HepG2 (cell line): ENCODE data around the gene ZBTB46. TPM values are rescaled to one million over a fixed set of nuclear protein-coding genes. Genes with fewer than 3 reads are reported as not detected.

Source experiments
- DPF2 ChIP-seq: sonication (generic); formaldehyde crosslinking; IDR thresholded peaks from 2 replicates; pipeline ENCODE4 v1.4.0; 2020; ENCODE audit warnings: mild to moderate bottlenecking, low read depth, missing genetic modification reagents, borderline replicate concordance
- HMGA1 ChIP-seq: sonication (generic); formaldehyde crosslinking; conservative IDR thresholded peaks from 2 replicates; pipeline ENCODE4 v1.4.0; 2020; ENCODE audit warnings: missing genetic modification reagents
- HNRNPL ChIP-seq: fragments of 200-400 bp; formaldehyde crosslinking; IDR thresholded peaks from 2 replicates; pipeline ENCODE4 v1.6.1; 2017; ENCODE audit warnings: mild to moderate bottlenecking, low read depth, low read length
- NR1H2 ChIP-seq: sonication (generic); formaldehyde crosslinking; IDR thresholded peaks from 2 replicates; pipeline ENCODE4 v1.8.1; 2022; ENCODE audit warnings: low read depth, missing genetic modification reagents, borderline replicate concordance
- NR2F2 ChIP-seq: IDR thresholded peaks from 2 replicates; pipeline ENCODE4 v1.6.1; 2012; ENCODE audit warnings: low read depth, inconsistent platforms, borderline replicate concordance
- RAD51 ChIP-seq: fragments of 450-650 bp; IDR thresholded peaks from 2 replicates; pipeline ENCODE4 v1.6.1; 2016; ENCODE audit warnings: borderline replicate concordance
- RBFOX2 ChIP-seq: fragments of 200-400 bp; formaldehyde crosslinking; IDR thresholded peaks from 2 replicates; pipeline ENCODE4 v1.6.1; 2017; ENCODE audit warnings: low read depth, mild to moderate bottlenecking, low read length
- STAT6 ChIP-seq: sonication (generic); formaldehyde crosslinking; IDR thresholded peaks from 2 replicates; pipeline ENCODE4 v1.4.0; 2020; ENCODE audit warnings: missing genetic modification reagents, mild to moderate bottlenecking, borderline replicate concordance
- SUZ12 ChIP-seq: fragments of 150-350 bp; IDR thresholded peaks from 2 replicates; pipeline ENCODE4 v1.6.1; 2014; ENCODE audit warnings: low read depth, low read length
- TAF1 ChIP-seq: sonication (generic); formaldehyde crosslinking; IDR thresholded peaks from 2 replicates; pipeline ENCODE4 v1.4.0; 2020; ENCODE audit warnings: missing genetic modification reagents
- ZFP36L1 ChIP-seq: sonication (generic); formaldehyde crosslinking; IDR thresholded peaks from 2 replicates; pipeline ENCODE4 v1.8.0; 2022; ENCODE audit warnings: mild to moderate bottlenecking, missing genetic modification reagents, moderate library complexity
- ZHX1 ChIP-seq: sonication (generic); formaldehyde crosslinking; IDR thresholded peaks from 2 replicates; pipeline ENCODE4 v1.8.1; 2022; ENCODE audit warnings: low read depth, mild to moderate bottlenecking, missing genetic modification reagents
- ZKSCAN8 ChIP-seq: IDR thresholded peaks from 2 replicates; pipeline ENCODE4 v1.6.1; 2016; ENCODE audit warnings: borderline replicate concordance, missing genetic modification reagents, missing compliant biosample characterization
- ZNF354B ChIP-seq: sonication (generic); formaldehyde crosslinking; IDR thresholded peaks from 2 replicates; pipeline ENCODE4 v1.8.0; 2022; ENCODE audit warnings: mild to moderate bottlenecking, missing genetic modification reagents
- ZNF552 ChIP-seq: sonication (generic); formaldehyde crosslinking; IDR thresholded peaks from 2 replicates; pipeline ENCODE4 v1.9.0; 2022; ENCODE audit warnings: missing genetic modification reagents, mild to moderate bottlenecking, borderline replicate concordance
- ZNF615 ChIP-seq: sonication (generic); formaldehyde crosslinking; IDR thresholded peaks from 2 replicates; pipeline ENCODE4 v1.5.0; 2020; ENCODE audit warnings: mild to moderate bottlenecking, missing genetic modification reagents, borderline replicate concordance
- ZNF678 ChIP-seq: sonication (generic); formaldehyde crosslinking; IDR thresholded peaks from 2 replicates; pipeline ENCODE4 v1.4.0; 2020; ENCODE audit warnings: mild to moderate bottlenecking, missing genetic modification reagents
- polyA plus RNA-seq, 8 experiments: library from polyadenylated mRNA; depleted of rRNA in 3 of 8; stranded (reverse) in 7 of 8; unstranded in 1 of 8; fragments of >200 nt; fragmentation: Illumina TruSeq in 4 of 8; extraction: Trizol in 4 of 8; gene quantifications; 2 replicates each; pipeline versions ENCODE4 v1.2.1 to v1.2.3, GENCODE V29; 2011 to 2016; ENCODE audit warnings: low read depth in 4 of 8, missing spikeins in 1 of 8, mixed read lengths in 1 of 8; ENCODE audit not compliant: insufficient read depth in 1 of 8
- total RNA-seq, 5 experiments: library from RNA; depleted of rRNA; stranded (reverse); fragments of >200 nt; fragmentation: Illumina TruSeq; extraction: Trizol; gene quantifications; 2 replicates each; pipeline ENCODE4 v1.2.3, GENCODE V29; 2016; ENCODE audit warnings: low read depth in 1 of 5
- TF ChIP-seq, protein P1 (sequence below), 2 experiments: IDR thresholded peaks; 2 replicates each; pipeline ENCODE4 v1.6.1; 2011 to 2012; ENCODE audit warnings: low read length in 2 of 2, borderline replicate concordance in 1 of 2, low read depth in 1 of 2, mild to moderate bottlenecking in 1 of 2, moderate library complexity in 1 of 2

Gene ZBTB46
- total and polyA plus RNA-seq, 2 of the 13 experiments (the other 11 are each of a cell fraction or from before 2014, with no cell fraction given) = 1.6 to 13.5 TPM

DNA sequence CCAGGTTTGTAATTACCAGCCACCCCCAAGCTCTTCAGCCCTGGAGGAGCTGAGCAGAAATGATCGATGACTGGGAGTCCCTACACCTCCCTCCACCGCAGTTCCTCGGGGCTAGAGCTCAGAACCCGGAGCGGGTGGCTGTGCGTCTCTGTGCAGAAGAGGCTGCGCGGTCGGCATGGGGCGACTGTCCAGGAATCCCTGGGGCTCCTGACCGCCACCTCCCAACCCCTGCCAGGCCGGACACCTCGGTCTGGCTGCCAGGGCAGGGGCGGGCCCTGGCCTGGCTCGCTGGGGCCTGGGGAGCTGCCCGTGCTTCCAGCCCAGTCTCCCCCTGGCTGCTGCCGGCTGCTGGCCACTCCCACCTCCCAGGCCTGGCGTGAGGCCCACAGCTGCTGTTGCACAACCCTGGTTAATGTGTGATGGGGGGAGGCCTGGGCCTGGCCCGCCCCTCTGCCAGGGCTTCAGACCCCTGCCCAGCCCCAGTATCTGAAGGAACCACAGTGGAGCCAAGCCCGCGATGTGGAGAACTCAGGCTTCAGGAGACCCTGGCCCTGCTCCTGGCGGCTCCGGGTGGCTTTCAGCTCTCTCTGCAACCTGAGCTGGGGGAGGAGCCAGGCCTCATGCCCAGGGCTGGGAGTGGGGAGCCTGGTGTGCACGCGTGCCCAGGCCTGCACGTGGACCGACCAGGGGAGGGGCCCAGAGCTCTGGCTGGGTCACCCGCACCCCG, 90.3 kb downstream of the ZBTB46 start (continued):
- TF ChIP-seq ZHX1 (CRISPR knock-in tag) = peak; percentile 88
- TF ChIP-seq DPF2 (CRISPR knock-in tag) = peak; percentile 83; the same call in 1 of the 2 replicates
- peak; percentile 93 for TF ChIP-seq TAF1 (CRISPR knock-in tag)
- no peak for TF ChIP-seq RAD51
- TF ChIP-seq ZFP36L1 (CRISPR knock-in tag) = peak; percentile 86; the same call in 1 of the 2 replicates
- TF ChIP-seq, protein P1, sequence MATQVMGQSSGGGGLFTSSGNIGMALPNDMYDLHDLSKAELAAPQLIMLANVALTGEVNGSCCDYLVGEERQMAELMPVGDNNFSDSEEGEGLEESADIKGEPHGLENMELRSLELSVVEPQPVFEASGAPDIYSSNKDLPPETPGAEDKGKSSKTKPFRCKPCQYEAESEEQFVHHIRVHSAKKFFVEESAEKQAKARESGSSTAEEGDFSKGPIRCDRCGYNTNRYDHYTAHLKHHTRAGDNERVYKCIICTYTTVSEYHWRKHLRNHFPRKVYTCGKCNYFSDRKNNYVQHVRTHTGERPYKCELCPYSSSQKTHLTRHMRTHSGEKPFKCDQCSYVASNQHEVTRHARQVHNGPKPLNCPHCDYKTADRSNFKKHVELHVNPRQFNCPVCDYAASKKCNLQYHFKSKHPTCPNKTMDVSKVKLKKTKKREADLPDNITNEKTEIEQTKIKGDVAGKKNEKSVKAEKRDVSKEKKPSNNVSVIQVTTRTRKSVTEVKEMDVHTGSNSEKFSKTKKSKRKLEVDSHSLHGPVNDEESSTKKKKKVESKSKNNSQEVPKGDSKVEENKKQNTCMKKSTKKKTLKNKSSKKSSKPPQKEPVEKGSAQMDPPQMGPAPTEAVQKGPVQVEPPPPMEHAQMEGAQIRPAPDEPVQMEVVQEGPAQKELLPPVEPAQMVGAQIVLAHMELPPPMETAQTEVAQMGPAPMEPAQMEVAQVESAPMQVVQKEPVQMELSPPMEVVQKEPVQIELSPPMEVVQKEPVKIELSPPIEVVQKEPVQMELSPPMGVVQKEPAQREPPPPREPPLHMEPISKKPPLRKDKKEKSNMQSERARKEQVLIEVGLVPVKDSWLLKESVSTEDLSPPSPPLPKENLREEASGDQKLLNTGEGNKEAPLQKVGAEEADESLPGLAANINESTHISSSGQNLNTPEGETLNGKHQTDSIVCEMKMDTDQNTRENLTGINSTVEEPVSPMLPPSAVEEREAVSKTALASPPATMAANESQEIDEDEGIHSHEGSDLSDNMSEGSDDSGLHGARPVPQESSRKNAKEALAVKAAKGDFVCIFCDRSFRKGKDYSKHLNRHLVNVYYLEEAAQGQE (IDR thresholded peaks at IDR 0.05; ENCODE audit: borderline replicate concordance in 1 of 2, low read depth in 1 of 2, low read length in 2 of 2) = peak in 1 of 2 experiments; percentile 15; a peak in 2 of 4 replicates
- peak; percentile 99; the same call in 1 of the 2 replicates for TF ChIP-seq STAT6 (CRISPR knock-in tag)
- TF ChIP-seq RBFOX2 = peak; percentile 98
- 0 out of 2 replicates have a peak, but pooled peaks have one; percentile 32 for TF ChIP-seq NR2F2
- TF ChIP-seq ZNF615 (CRISPR knock-in tag) = no peak; the same call in 1 of the 2 replicates
- no peak for TF ChIP-seq NR1H2
- TF ChIP-seq ZNF552 (CRISPR knock-in tag) = no peak; the same call in 1 of the 2 replicates
- peak; percentile 87; the same call in 1 of the 2 replicates for TF ChIP-seq ZKSCAN8 (CRISPR knock-in tag)
- peak; percentile 97 for TF ChIP-seq HNRNPL
- TF ChIP-seq HMGA1 (CRISPR knock-in tag) = no peak
- no peak for TF ChIP-seq SUZ12
- TF ChIP-seq ZNF678 (CRISPR knock-in tag) = peak; percentile 84; the same call in 1 of the 2 replicates
- peak; percentile 59; the same call in 1 of the 2 replicates for TF ChIP-seq ZNF354B (CRISPR knock-in tag)
